T follicular helper cell (primary cell): ENCODE data around the gene PRPSAP2.
"Not testable (repeated sequence)": the region's sequence is repeated elsewhere in the genome, so short reads cannot be mapped to it uniquely, and the experiment has no call there.

Experiments
- DNase-seq: peaks from one replicate; pipeline ENCODE4 v3.0.0-alpha.2; 2020; ENCODE audit warnings: low read depth
- total RNA-seq, 2 experiments: gene quantifications; one replicate each; lab custom pipeline; 2026; lab: John Stamatoyannopoulos, UW

PRPSAP2 gene
- 45.2 to 60.9 reads per million in 2 experiments for total RNA-seq

GRCh38 chr17:18857864-18858566, at the start of gene PRPSAP2:
Gene PRPSAP2 (plus strand): TSS chr17:18858131. CDS start chr17:18865834, 7,703 bp downstream.
- peak; percentile 94 for DNase-seq

GRCh38 chr17:18815924-18816323, 42.0 kb upstream of the PRPSAP2 start:
- not testable (repeated sequence) for DNase-seq

- DNase-seq: peak; percentile 23
Observed at GRCh38 chr17:18816489-18817371, 41.2 kb upstream of the PRPSAP2 start.

- not testable (repeated sequence) for DNase-seq
Observed at GRCh38 chr17:18821430-18821829, 36.5 kb upstream of the PRPSAP2 start.

GRCh38 chr17:18827613-18828012, 30.3 kb upstream of the PRPSAP2 start:
- not testable (repeated sequence) for DNase-seq

- DNase-seq: no peak
Observed at GRCh38 chr17:18848501-18848900, 9.4 kb upstream of the PRPSAP2 start.

- no peak for DNase-seq
Observed at GRCh38 chr17:18850679-18851078, 7.3 kb upstream of the PRPSAP2 start.

- DNase-seq: no peak
Observed at GRCh38 chr17:18851201-18851600, 6.7 kb upstream of the PRPSAP2 start.

GRCh38 chr17:18854956-18855355, 3.0 kb upstream of the PRPSAP2 start:
- no peak for DNase-seq

- DNase-seq: peak; percentile 88
Observed at GRCh38 chr17:18855831-18856569, 1.9 kb upstream of the PRPSAP2 start.

- no peak for DNase-seq
Observed at GRCh38 chr17:18856570-18856915, 1.4 kb upstream of the PRPSAP2 start.

- no peak for DNase-seq
Observed at GRCh38 chr17:18858567-18859245, 775 bp downstream of the PRPSAP2 start.

- DNase-seq: no peak
Observed at GRCh38 chr17:18859256-18859655, 1.3 kb downstream of the PRPSAP2 start.

GRCh38 chr17:18860161-18860972, 2.4 kb downstream of the PRPSAP2 start:
- no peak for DNase-seq

GRCh38 chr17:18862011-18862410, 4.1 kb downstream of the PRPSAP2 start:
- DNase-seq: no peak

- not testable (repeated sequence) for DNase-seq
Observed at GRCh38 chr17:18864996-18865395, 7.1 kb downstream of the PRPSAP2 start.

GRCh38 chr17:18866866-18867813, 9.2 kb downstream of the PRPSAP2 start:
- DNase-seq: no peak

- no peak for DNase-seq
Observed at GRCh38 chr17:18877104-18877645, 19.2 kb downstream of the PRPSAP2 start.

- DNase-seq: no peak
Observed at GRCh38 chr17:18888766-18889290, 30.9 kb downstream of the PRPSAP2 start.
